ENCODE data around the gene KIAA0753. TPM values are rescaled to one million over a fixed set of nuclear protein-coding genes. Genes with fewer than 3 reads are reported as not detected.

The KIAA0753 gene
- total RNA-seq, 4 donors from 2014 or later = 14.7 to 36.3 (median 23.3) TPM

DNA sequence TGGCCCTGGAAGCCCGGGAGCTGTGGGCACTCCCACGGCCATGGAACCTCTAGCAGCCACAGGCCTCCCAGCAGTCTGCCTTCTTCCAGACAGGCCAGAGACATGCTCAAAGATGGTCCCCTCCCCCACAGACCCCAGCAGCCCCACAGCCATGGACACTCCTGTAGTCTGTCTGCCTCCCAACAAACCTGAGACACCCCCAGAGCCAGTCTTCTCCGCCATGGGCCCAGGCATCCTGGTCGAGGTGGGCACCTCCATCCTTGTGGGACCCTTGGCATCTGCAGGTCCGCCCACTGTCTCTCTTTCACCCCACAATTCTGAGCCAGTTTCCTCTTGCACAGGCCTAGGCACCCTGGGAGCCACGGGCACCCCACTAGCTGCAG is 3.1 kb downstream of the KIAA0753 start:
- Histone ChIP-seq H3K4me3 (no peak overlapping the region), H3K4me1 (peaks cover 5 to 26% (median 11%) of the 10 kb centered on the region in 4 donors), H3K36me3 (peaks cover 0 to 21% (median 0%) of the 10 kb centered on the region in 3 donors), H3K9me3 (no peaks in the 10 kb centered on the region), H3K27me3 (no peaks in the 10 kb centered on the region), H3K27ac (no peak overlapping the region)
- TF ChIP-seq, protein P1, sequence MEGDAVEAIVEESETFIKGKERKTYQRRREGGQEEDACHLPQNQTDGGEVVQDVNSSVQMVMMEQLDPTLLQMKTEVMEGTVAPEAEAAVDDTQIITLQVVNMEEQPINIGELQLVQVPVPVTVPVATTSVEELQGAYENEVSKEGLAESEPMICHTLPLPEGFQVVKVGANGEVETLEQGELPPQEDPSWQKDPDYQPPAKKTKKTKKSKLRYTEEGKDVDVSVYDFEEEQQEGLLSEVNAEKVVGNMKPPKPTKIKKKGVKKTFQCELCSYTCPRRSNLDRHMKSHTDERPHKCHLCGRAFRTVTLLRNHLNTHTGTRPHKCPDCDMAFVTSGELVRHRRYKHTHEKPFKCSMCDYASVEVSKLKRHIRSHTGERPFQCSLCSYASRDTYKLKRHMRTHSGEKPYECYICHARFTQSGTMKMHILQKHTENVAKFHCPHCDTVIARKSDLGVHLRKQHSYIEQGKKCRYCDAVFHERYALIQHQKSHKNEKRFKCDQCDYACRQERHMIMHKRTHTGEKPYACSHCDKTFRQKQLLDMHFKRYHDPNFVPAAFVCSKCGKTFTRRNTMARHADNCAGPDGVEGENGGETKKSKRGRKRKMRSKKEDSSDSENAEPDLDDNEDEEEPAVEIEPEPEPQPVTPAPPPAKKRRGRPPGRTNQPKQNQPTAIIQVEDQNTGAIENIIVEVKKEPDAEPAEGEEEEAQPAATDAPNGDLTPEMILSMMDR (IDR thresholded peaks at IDR 0.05) = no peak
- TF ChIP-seq POLR2A (IDR thresholded peaks at IDR 0.05) = no peak
- no peak for DNase-seq

DNA sequence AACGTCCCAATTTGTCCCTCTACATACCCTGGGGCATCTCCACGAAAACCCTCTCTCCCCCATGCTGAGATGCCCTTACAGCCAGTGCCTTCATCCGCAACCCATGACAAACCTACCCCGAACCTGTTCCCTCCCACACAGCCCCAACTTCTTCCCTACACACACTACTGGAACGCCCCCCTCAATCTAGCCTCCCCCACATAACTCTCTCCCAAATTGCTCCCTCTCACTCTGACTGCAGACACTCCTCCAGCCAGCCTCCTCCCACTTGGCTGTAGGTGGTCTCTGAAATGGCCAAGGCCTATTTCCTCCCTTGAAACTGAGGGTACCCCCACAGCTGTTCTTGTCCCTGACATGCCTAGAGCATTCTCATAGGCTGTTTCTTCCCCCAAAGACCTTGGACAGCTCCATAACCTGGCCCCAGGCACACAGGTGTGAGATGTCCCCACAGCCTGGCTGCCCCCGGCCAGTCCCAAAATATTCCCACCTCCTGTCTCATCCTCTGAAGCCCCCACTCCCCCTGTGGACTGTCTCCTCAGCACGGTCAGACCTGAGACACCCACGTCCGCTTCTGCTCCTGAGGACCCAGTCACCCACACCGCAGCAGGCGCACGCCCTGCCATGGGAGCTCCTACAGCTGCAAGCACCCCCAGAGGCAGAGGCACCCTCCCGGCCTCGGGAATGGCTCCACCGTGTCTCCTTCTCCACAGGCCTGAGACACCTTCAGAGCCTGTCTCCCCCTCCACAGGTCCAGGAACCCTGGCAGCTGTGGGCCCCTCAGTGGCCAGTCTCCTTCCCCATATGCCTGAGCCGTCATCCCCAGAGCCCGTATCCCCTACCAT is 3.7 kb downstream of the KIAA0753 start:
- Histone ChIP-seq H3K27ac (no peak overlapping the region), H3K27me3 (no peaks in the 10 kb centered on the region)
- TF ChIP-seq POLR2A (IDR thresholded peaks at IDR 0.05) = no peak
- TF ChIP-seq, protein P1 (IDR thresholded peaks at IDR 0.05) = no peak

DNA sequence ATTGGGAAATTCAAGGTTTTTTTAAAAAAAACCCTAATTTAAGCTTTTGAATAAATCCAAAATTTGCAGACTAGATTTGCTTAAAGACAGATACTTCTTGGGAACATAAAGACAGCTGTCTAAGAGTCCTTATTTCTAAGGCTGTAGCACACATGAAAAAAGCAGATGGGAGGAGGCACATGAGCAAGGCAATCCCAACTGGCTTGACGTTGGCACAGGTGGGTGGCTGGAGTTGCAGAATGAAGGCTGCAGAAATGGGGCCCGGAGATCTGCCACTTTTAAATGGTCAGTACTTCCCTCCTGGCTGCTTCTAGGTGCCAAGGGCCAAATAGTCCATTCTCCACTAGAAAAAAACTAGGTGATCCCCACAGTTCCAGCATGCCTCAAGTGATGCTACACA is 4.4 kb downstream of the KIAA0753 start:
- Histone ChIP-seq H3K36me3 (peaks cover 0 to 33% (median 0%) of the 10 kb centered on the region in 3 donors), H3K9me3 (no peaks in the 10 kb centered on the region), H3K4me1 (peaks cover 0 to 17% (median 10%) of the 10 kb centered on the region in 4 donors), H3K27me3 (no peaks in the 10 kb centered on the region), H3K4me3 (no peak overlapping the region), H3K27ac (no peak overlapping the region)
- TF ChIP-seq, protein P1 (IDR thresholded peaks at IDR 0.05) = no peak
- TF ChIP-seq POLR2A (IDR thresholded peaks at IDR 0.05) = no peak
- no peak for DNase-seq

More for the DNA sequence above, 3.7 kb downstream of the KIAA0753 start:
- H3K9me3 ChIP-seq = no peaks in the 10 kb centered on the region
- DNase-seq = no peak
- H3K36me3 ChIP-seq = peaks cover 0 to 26% (median 0%) of the 10 kb centered on the region in 3 donors
- peaks cover 2 to 20% (median 10%) of the 10 kb centered on the region in 4 donors for H3K4me1 ChIP-seq
- H3K4me3 ChIP-seq = no peak overlapping the region

DNA sequence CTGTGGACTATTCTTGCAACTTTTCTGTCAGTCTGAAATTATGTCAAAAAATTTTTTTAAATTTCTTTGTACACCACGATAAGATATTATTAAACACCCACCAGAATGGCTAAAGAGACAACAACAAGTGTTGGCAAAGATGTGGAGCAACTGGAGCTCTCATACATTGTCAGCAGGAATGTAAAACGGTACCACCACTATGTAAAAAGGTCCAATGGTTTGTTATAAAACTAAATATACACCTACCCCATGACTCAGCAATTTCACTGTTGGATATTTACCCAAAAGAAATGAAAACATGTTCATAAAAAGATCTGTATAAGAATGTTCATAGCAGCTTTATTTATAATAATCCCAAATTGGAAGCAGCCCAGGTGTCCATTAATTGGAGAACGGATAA is 7.2 kb downstream of the KIAA0753 start:
- Histone ChIP-seq H3K4me1 (peaks cover 0 to 2% (median 0%) of the 10 kb centered on the region in 4 donors), H3K27ac (no peak overlapping the region), H3K36me3 (peaks cover 0 to 48% (median 0%) of the 10 kb centered on the region in 3 donors), H3K4me3 (no peak overlapping the region), H3K9me3 (no peaks in the 10 kb centered on the region), H3K27me3 (no peaks in the 10 kb centered on the region)
- DNase-seq = no peak
- TF ChIP-seq POLR2A (IDR thresholded peaks at IDR 0.05) = no peak
- TF ChIP-seq, protein P1 (IDR thresholded peaks at IDR 0.05) = no peak

DNA sequence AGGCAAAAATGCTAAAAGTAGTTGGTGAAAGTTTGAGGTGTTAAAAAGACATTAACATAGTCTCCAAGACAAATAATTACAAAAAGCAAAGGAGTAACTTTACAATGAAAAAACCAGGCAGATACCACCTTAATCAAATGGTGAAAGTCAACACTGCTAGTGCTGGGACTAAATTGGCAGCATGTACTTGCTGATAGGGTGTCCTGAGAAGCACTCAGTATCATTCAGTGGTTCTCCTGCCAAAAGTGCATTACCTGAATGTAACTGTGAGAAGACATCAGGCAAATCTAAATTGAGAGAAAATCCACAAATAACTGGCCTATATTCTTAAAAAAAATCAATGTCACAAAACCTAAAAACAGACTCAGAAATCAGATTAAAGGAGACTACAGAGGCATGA is 8.0 kb downstream of the KIAA0753 start:
- Histone ChIP-seq H3K27ac (no peak overlapping the region), H3K4me3 (no peak overlapping the region), H3K27me3 (no peaks in the 10 kb centered on the region), H3K36me3 (peaks cover 0 to 55% (median 0%) of the 10 kb centered on the region in 3 donors), H3K4me1 (no peaks in the 10 kb centered on the region), H3K9me3 (no peaks in the 10 kb centered on the region)
- DNase-seq = no peak
- TF ChIP-seq, protein P1 (IDR thresholded peaks at IDR 0.05) = no peak
- no peak for TF ChIP-seq POLR2A (IDR thresholded peaks at IDR 0.05)

All from Peyer's patch (tissue), 4 donors.